Sigmoid colon (tissue), 7 donors: Measurements from ENCODE around the gene ZNF280B. TPM values are rescaled to one million over a fixed set of nuclear protein-coding genes. Genes with fewer than 3 reads are reported as not detected.

Source experiments
- DNase-seq: peaks from one replicate; pipeline ENCODE4 v3.0.0-alpha.2; 2019
- H3K27ac ChIP-seq, 4 donors: fragments of 200-600 bp; sonication (generic); one replicate each; pipeline ENCODE4 v1.5.1; 2016 to 2019; ENCODE audit warnings: mild to moderate bottlenecking in 1 of 4
- H3K27me3 ChIP-seq, 3 donors: fragments of 200-600 bp; sonication (generic); one replicate each; pipeline ENCODE4 v1.5.1; 2019; ENCODE audit warnings: mild to moderate bottlenecking in 1 of 3
- H3K36me3 ChIP-seq, 4 donors: fragments of 200-600 bp; sonication (generic); one replicate each; pipeline ENCODE4 v1.5.1; 2016 to 2019
- H3K4me1 ChIP-seq, 4 donors: fragments of 200-600 bp; sonication (generic); one replicate each; pipeline ENCODE4 v1.5.1; 2017 to 2019
- H3K4me3 ChIP-seq, 4 donors: fragments of 200-600 bp; sonication (generic); one replicate each; pipeline ENCODE4 v1.5.1; 2017 to 2019; ENCODE audit warnings: mild to moderate bottlenecking in 2 of 4, moderate library complexity in 1 of 4
- H3K9me3 ChIP-seq, 4 donors: fragments of 200-600 bp in 3 of 4; sonication (generic) in 3 of 4; one replicate each; pipeline versions ENCODE4 v1.5.1 to v1.6.1; 2013 to 2019
- EP300 ChIP-seq, 4 donors: sonication (generic); formaldehyde crosslinking; IDR thresholded peaks; one replicate each; pipeline ENCODE4 v1.6.1; 2017; ENCODE audit warnings: antibody characterized with exemption in 4 of 4
- POLR2A ChIP-seq, 2 donors: fragments of 450-650 bp; IDR thresholded peaks; one replicate each; pipeline ENCODE4 v1.6.1; 2016; ENCODE audit warnings: antibody characterized with exemption in 2 of 2, mild to moderate bottlenecking in 2 of 2, moderate library complexity in 2 of 2
- POLR2AphosphoS5 ChIP-seq, 4 donors: sonication (generic); formaldehyde crosslinking; IDR thresholded peaks; one replicate each; pipeline ENCODE4 v1.6.1; 2017; ENCODE audit warnings: antibody characterized with exemption in 4 of 4
- WGBS, 2 donors: extraction: QIAGEN DNeasy Blood & Tissue Kit; methylation state at CpG; one replicate each; pipeline ENCODE4 v1.1.7; 2013; 5-methylcytosine and 5-hydroxymethylcytosine counted together
- intact Hi-C: fragments of 100-400 bp; cut with DNase I; formaldehyde crosslinking; loops from one replicate; pipeline ENCODE4 v1.15.1; 2023
- polyA plus RNA-seq, 3 donors: library from polyadenylated mRNA; stranded (reverse); fragments of 200-250 nt; gene quantifications; one replicate each; pipeline ENCODE4 v1.2.3, GENCODE V29; 2013
- total RNA-seq, 4 donors: library from RNA; depleted of rRNA; stranded (reverse); fragments of >200 nt; gene quantifications; one replicate each; pipeline ENCODE4 v1.1.0, GENCODE V29; 2016
- TF ChIP-seq, protein P1 (sequence below), 4 experiments: fragments of 450-650 bp in 3 of 4; fragments of 200-600 bp in 1 of 4; IDR thresholded peaks; one replicate each; pipeline ENCODE4 v1.5.1; 2016 to 2019; ENCODE audit warnings: antibody characterized with exemption in 4 of 4, mild to moderate bottlenecking in 3 of 4, moderate library complexity in 2 of 4
- donor health status: healthy with polysubstance abuse.
- donor health status: Bipolar disorder and iron deficiency.
- donor health status: healthy.

The ZNF280B gene
- total and polyA plus RNA-seq, 7 donors, result under 0.01 to 1.1 (median 0.41) TPM

DNA sequence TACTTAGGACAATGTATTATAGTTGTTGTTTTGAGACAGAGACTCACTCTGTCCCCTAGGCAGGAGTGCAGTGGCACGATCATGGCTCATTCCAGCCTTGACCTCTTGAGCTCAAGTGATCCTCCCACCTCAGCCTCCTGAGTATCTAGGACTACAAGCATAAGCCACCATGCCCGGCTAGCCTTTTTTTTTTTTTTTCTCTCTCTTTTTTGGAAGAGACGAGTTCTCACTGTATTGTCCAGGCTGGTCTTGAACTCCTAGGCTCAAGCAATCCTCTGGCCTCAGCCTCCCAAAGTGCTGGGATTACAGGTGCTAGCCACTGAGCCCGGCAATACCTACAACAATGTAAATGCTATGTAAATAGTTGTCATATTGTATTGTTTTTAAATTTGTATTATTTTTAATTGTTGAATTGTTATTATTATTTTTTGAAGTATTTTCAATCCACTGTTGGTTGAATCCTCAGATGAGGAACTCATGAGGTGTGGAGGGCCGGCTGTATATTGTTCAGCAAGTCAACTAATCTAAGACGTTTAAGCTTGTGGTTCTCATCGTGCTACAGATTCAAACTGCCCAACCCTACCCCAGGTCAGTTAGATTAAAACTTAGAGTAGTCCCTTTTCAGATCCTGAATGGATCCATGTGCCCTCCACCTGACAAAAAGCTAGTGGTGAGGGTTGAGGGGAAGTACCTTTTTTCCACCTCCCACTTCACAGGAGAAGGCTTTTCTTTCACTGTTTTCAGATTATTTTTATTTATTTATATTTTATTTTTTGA is 23.4 kb upstream of the ZNF280B start:
- 82 to 83% methylated on average over 7 of the region's 7 CpGs for WGBS, 2 donors
- intact Hi-C loops, result no loop called here

DNA sequence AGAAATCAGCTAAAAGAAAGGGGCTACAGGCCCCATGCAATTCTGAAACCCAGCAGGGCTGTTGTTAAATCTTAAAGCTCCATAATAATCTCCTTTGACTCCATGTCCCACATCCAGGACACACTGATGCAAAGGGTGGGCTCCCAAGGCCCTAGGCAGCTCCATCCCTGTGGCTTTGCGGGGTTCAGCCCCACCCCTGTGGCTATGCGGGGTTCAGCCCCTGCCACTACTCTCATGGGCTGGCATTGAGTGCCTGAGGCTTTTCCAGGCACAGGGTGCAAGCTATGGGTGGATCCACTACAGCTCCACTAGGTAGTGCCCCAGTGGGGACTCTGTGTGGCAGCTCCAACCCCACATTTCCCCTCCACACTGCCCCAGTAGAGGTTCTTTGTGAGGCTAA is 20.2 kb upstream of the ZNF280B start:
- peaks cover 0 to 3% (median 0%) of the 10 kb centered on the region in 3 donors for H3K27me3 ChIP-seq
- no peak overlapping the region for H3K27ac ChIP-seq
- no peaks in the 10 kb centered on the region for H3K9me3 ChIP-seq
- no peak for TF ChIP-seq POLR2A (IDR thresholded peaks at IDR 0.05)
- no peak for TF ChIP-seq POLR2AphosphoS5 (IDR thresholded peaks at IDR 0.05)
- TF ChIP-seq EP300 (IDR thresholded peaks at IDR 0.05), result no peak
- TF ChIP-seq, protein P1, sequence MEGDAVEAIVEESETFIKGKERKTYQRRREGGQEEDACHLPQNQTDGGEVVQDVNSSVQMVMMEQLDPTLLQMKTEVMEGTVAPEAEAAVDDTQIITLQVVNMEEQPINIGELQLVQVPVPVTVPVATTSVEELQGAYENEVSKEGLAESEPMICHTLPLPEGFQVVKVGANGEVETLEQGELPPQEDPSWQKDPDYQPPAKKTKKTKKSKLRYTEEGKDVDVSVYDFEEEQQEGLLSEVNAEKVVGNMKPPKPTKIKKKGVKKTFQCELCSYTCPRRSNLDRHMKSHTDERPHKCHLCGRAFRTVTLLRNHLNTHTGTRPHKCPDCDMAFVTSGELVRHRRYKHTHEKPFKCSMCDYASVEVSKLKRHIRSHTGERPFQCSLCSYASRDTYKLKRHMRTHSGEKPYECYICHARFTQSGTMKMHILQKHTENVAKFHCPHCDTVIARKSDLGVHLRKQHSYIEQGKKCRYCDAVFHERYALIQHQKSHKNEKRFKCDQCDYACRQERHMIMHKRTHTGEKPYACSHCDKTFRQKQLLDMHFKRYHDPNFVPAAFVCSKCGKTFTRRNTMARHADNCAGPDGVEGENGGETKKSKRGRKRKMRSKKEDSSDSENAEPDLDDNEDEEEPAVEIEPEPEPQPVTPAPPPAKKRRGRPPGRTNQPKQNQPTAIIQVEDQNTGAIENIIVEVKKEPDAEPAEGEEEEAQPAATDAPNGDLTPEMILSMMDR (IDR thresholded peaks at IDR 0.05), result no peak
- 91 to 92% methylated on average over 2 of the region's 2 CpGs for WGBS, 2 donors
- no peaks in the 10 kb centered on the region for H3K36me3 ChIP-seq
- intact Hi-C loops, result no loop called here
- DNase-seq, result no peak
- no peaks in the 10 kb centered on the region for H3K4me1 ChIP-seq
- H3K4me3 ChIP-seq, result no peak overlapping the region

More for the DNA sequence above, 23.4 kb upstream of the ZNF280B start:
- Histone ChIP-seq H3K36me3 (no peaks in the 10 kb centered on the region), H3K4me3 (no peak overlapping the region), H3K27ac (no peak overlapping the region), H3K4me1 (no peaks in the 10 kb centered on the region), H3K27me3 (no peaks in the 10 kb centered on the region), H3K9me3 (no peaks in the 10 kb centered on the region)
- TF ChIP-seq EP300 (IDR thresholded peaks at IDR 0.05), result no peak
- no peak for TF ChIP-seq POLR2A (IDR thresholded peaks at IDR 0.05)
- TF ChIP-seq, protein P1 (IDR thresholded peaks at IDR 0.05), result no peak
- TF ChIP-seq POLR2AphosphoS5 (IDR thresholded peaks at IDR 0.05), result no peak
- no peak for DNase-seq

DNA sequence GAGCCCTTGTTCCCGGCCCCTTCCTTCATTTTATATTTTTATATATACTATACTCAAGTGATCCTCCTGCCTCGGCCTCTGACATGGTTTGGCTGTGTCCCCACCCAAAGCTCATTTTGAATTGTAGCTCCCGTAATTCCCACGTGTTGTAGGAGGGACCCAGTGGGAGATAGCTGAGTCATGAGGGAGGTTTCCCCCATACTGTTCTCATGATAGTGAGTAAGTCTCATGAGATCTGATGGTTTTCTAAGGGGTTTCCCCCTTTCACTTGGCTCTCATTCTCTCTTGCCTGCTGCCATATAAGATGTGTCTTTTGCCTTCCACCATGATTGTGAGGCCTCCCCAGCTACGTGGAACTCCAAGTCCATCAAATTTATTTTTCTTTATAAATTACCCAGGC is 18.8 kb upstream of the ZNF280B start:
- intact Hi-C loops, result no loop called here
- 84 to 87% methylated on average over 5 of the region's 5 CpGs for WGBS, 2 donors
- H3K9me3 ChIP-seq, result no peaks in the 10 kb centered on the region
- H3K36me3 ChIP-seq, result no peaks in the 10 kb centered on the region
- no peaks in the 10 kb centered on the region for H3K4me1 ChIP-seq
- no peak for TF ChIP-seq POLR2A (IDR thresholded peaks at IDR 0.05)
- TF ChIP-seq EP300 (IDR thresholded peaks at IDR 0.05), result no peak
- no peak for TF ChIP-seq POLR2AphosphoS5 (IDR thresholded peaks at IDR 0.05)
- TF ChIP-seq, protein P1 (IDR thresholded peaks at IDR 0.05), result no peak
- DNase-seq, result no peak
- peaks cover 0 to 3% (median 0%) of the 10 kb centered on the region in 3 donors for H3K27me3 ChIP-seq
- no peak overlapping the region for H3K4me3 ChIP-seq
- H3K27ac ChIP-seq, result no peak overlapping the region

DNA sequence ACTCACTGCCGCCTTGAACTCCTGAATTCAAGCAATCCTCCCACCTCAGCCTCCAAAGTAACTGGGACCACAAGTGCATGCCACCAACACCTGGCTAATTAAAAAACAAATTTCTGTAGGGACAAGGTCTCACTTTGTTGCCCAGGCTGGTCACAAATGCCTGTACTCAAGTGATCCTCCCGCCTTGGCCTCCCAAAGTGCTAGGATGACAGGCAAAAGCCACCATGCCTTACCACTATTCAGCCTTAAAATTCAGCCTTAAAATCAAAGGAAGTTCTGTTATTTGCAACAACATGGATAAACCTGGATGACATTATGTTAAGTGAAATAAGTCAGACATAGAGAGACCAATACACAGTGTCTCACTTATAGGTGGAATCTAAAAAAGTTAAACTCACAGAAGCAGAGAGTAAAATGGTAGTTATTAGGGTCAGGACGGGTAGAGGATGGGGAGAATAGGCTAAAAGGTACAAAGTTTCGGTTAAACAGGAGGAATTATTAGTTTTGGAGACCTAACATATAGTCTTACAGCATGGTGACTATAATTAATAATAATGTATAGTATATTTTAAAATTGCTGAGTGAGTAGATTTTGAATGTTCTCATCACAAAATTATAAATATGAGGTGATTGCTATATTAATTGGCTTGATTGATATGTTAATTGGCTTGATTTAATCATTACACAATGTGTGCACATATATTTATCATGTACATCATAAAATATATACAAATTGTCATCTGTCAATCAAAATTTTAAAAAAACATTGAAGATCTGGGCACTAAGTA is 17.8 kb upstream of the ZNF280B start:
- Histone ChIP-seq H3K4me1 (no peaks in the 10 kb centered on the region), H3K27me3 (peaks cover 0 to 3% (median 0%) of the 10 kb centered on the region in 3 donors), H3K27ac (no peak overlapping the region), H3K4me3 (no peak overlapping the region), H3K36me3 (no peaks in the 10 kb centered on the region), H3K9me3 (no peaks in the 10 kb centered on the region)
- WGBS, 2 donors, result 82 to 88% methylated on average over 4 of the region's 4 CpGs
- DNase-seq, result no peak
- no peak for TF ChIP-seq EP300 (IDR thresholded peaks at IDR 0.05)
- TF ChIP-seq, protein P1 (IDR thresholded peaks at IDR 0.05), result no peak
- no peak for TF ChIP-seq POLR2AphosphoS5 (IDR thresholded peaks at IDR 0.05)
- intact Hi-C loops, result no loop called here
